Esophagus muscularis mucosa (tissue), 3 donors: ENCODE data around the gene VILL.

ENCODE experiments used
- CTCF ChIP-seq, 3 experiments: fragments of 200-600 bp in 2 of 3; fragments of 450-650 bp in 1 of 3; sonication (generic) in 2 of 3; IDR thresholded peaks; one replicate each; pipeline ENCODE4 v1.5.1; 2017 to 2019; ENCODE audit warnings: antibody characterized with exemption in 3 of 3, mild to moderate bottlenecking in 2 of 3, moderate library complexity in 1 of 3
- POLR2AphosphoS5 ChIP-seq, 2 donors: sonication (generic); formaldehyde crosslinking; IDR thresholded peaks; one replicate each; pipeline ENCODE4 v1.6.1; 2017; ENCODE audit warnings: antibody characterized with exemption in 2 of 2

GRCh38 chr3:37964146-37964545, 26.4 kb upstream of the VILL start:
- TF ChIP-seq CTCF (IDR thresholded peaks at IDR 0.05): no peak
- TF ChIP-seq POLR2AphosphoS5 (IDR thresholded peaks at IDR 0.05): no peak
